Immature natural killer cell (primary cell): ENCODE data around the gene GALNT7. TPM values are rescaled to one million over a fixed set of nuclear protein-coding genes. Genes with fewer than 3 reads are reported as not detected.

Experiments
- DNase-seq, 3 donors: peaks; one replicate each; pipeline ENCODE4 v3.0.0; 2022; ENCODE audit warnings: mixed read lengths in 1 of 3
- H3K27ac Mint-ChIP-seq, 6 donors: one replicate each; pipeline ENCODE4 v1.8.0; 2020; ENCODE audit warnings: mixed read lengths in 6 of 6, mild to moderate bottlenecking in 5 of 6, inconsistent platforms in 4 of 6, moderate library complexity in 3 of 6
- H3K27me3 Mint-ChIP-seq, 3 donors: one replicate each; pipeline ENCODE4 v1.8.0; 2020 to 2021; ENCODE audit warnings: low read depth in 3 of 3, mild to moderate bottlenecking in 3 of 3, mixed read lengths in 3 of 3, moderate library complexity in 3 of 3, inconsistent platforms in 1 of 3
- H3K36me3 Mint-ChIP-seq, 3 donors: one replicate each; pipeline ENCODE4 v1.8.0; 2020; ENCODE audit warnings: mixed read lengths in 3 of 3, inconsistent platforms in 2 of 3, mild to moderate bottlenecking in 2 of 3
- H3K4me1 Mint-ChIP-seq, 2 donors: one replicate each; pipeline ENCODE4 v1.8.0; 2020; ENCODE audit warnings: inconsistent platforms in 2 of 2, mild to moderate bottlenecking in 2 of 2, mixed read lengths in 2 of 2, moderate library complexity in 1 of 2
- H3K4me3 Mint-ChIP-seq, 5 donors: one replicate each; pipeline ENCODE4 v1.8.0; 2020; ENCODE audit warnings: mild to moderate bottlenecking in 5 of 5, mixed read lengths in 5 of 5, inconsistent platforms in 3 of 5, moderate library complexity in 3 of 5
- H3K9me3 Mint-ChIP-seq, 6 donors: one replicate each; pipeline ENCODE4 v1.8.0; 2020; ENCODE audit warnings: mild to moderate bottlenecking in 6 of 6, mixed read lengths in 6 of 6, inconsistent platforms in 4 of 6, moderate library complexity in 3 of 6
- polyA plus RNA-seq, 3 donors: library from polyadenylated mRNA; unstranded; fragments of 300-500 nt; fragmentation: Illumina TruSeq; gene quantifications; one replicate each; pipeline ENCODE4 v1.2.3, GENCODE V29; 2021

Gene GALNT7
- polyA plus RNA-seq, 3 donors from 2014 or later: 6.8 to 9.9 (median 6.9) TPM

- H3K27ac Mint-ChIP-seq: no peak overlapping the region
- peak; percentile 25 to 40 (median 31) for DNase-seq
- peaks cover 0 to 4% (median 0%) of the 10 kb centered on the region in 3 donors for H3K36me3 Mint-ChIP-seq
- no peaks in the 10 kb centered on the region for H3K9me3 Mint-ChIP-seq
- no peaks in the 10 kb centered on the region for H3K27me3 Mint-ChIP-seq
- peaks cover 0 to 2% of the 10 kb centered on the region in 2 donors for H3K4me1 Mint-ChIP-seq
- H3K4me3 Mint-ChIP-seq: no peak overlapping the region
Observed at GRCh38 chr4:173257732-173258717, 89.4 kb downstream of the GALNT7 start.

- no peak overlapping the region for H3K4me3 Mint-ChIP-seq
- H3K4me1 Mint-ChIP-seq: peaks cover under 1 to 2% of the 10 kb centered on the region in 2 donors
- H3K27me3 Mint-ChIP-seq: no peaks in the 10 kb centered on the region
- H3K27ac Mint-ChIP-seq: no peak overlapping the region
- no peaks in the 10 kb centered on the region for H3K9me3 Mint-ChIP-seq
- no peak for DNase-seq
- H3K36me3 Mint-ChIP-seq: no peaks in the 10 kb centered on the region
Observed at GRCh38 chr4:173258866-173259265, 90.3 kb downstream of the GALNT7 start.

GRCh38 chr4:173259310-173259709, 90.7 kb downstream of the GALNT7 start:
- no peak for DNase-seq
- Mint-ChIP-seq H3K27me3 (no peaks in the 10 kb centered on the region), H3K27ac (no peak overlapping the region)

GRCh38 chr4:173261052-173261451, 92.4 kb downstream of the GALNT7 start:
- Mint-ChIP-seq H3K27ac (no peak overlapping the region), H3K9me3 (no peaks in the 10 kb centered on the region), H3K27me3 (no peaks in the 10 kb centered on the region), H3K4me3 (no peak overlapping the region), H3K4me1 (peaks cover 19 to 23% of the 10 kb centered on the region in 2 donors), H3K36me3 (no peaks in the 10 kb centered on the region)
- DNase-seq: no peak

More at GRCh38 chr4:173259310-173259709, 90.7 kb downstream of the GALNT7 start:
- H3K9me3 Mint-ChIP-seq: no peaks in the 10 kb centered on the region
- no peak overlapping the region for H3K4me3 Mint-ChIP-seq
- no peaks in the 10 kb centered on the region for H3K36me3 Mint-ChIP-seq
- H3K4me1 Mint-ChIP-seq: peaks cover 5 to 7% of the 10 kb centered on the region in 2 donors

- Mint-ChIP-seq H3K4me1 (peaks cover 25 to 36% of the 10 kb centered on the region in 2 donors), H3K27ac (no peak overlapping the region), H3K27me3 (no peaks in the 10 kb centered on the region), H3K9me3 (no peaks in the 10 kb centered on the region), H3K36me3 (no peaks in the 10 kb centered on the region), H3K4me3 (no peak overlapping the region)
- no peak for DNase-seq
Observed at GRCh38 chr4:173262375-173262774, 93.8 kb downstream of the GALNT7 start.

GRCh38 chr4:173264245-173264644, 95.6 kb downstream of the GALNT7 start:
- Mint-ChIP-seq H3K4me1 (peaks cover 36 to 50% of the 10 kb centered on the region in 2 donors), H3K4me3 (peak overlapping the region in 4 of 5 donors; percentile 8 to 32 (median 21)), H3K9me3 (no peaks in the 10 kb centered on the region), H3K27me3 (no peaks in the 10 kb centered on the region), H3K27ac (peak overlapping the region in 1 of 6 donors; percentile 18), H3K36me3 (no peaks in the 10 kb centered on the region)
- DNase-seq: no peak

- no peaks in the 10 kb centered on the region for H3K9me3 Mint-ChIP-seq
Observed at GRCh38 chr4:173264684-173265185, 96.1 kb downstream of the GALNT7 start.

GRCh38 chr4:173265751-173266150, 97.1 kb downstream of the GALNT7 start:
- H3K27me3 Mint-ChIP-seq: no peaks in the 10 kb centered on the region
- H3K9me3 Mint-ChIP-seq: no peaks in the 10 kb centered on the region
- peak overlapping the region in 1 of 6 donors; percentile 56 for H3K27ac Mint-ChIP-seq
- no peak overlapping the region for H3K4me3 Mint-ChIP-seq
- H3K36me3 Mint-ChIP-seq: no peaks in the 10 kb centered on the region
- peaks cover 38 to 57% of the 10 kb centered on the region in 2 donors for H3K4me1 Mint-ChIP-seq
- no peak for DNase-seq

More at GRCh38 chr4:173264684-173265185, 96.1 kb downstream of the GALNT7 start:
- H3K4me3 Mint-ChIP-seq: peak overlapping the region in 4 of 5 donors; percentile 8 to 32 (median 22)
- peaks cover 38 to 55% of the 10 kb centered on the region in 2 donors for H3K4me1 Mint-ChIP-seq
- no peaks in the 10 kb centered on the region for H3K36me3 Mint-ChIP-seq
- H3K27me3 Mint-ChIP-seq: no peaks in the 10 kb centered on the region
- DNase-seq: no peak
- peak overlapping the region in 2 of 6 donors; percentile 5 to 25 for H3K27ac Mint-ChIP-seq

GRCh38 chr4:173267711-173268110, 99.1 kb downstream of the GALNT7 start:
- Mint-ChIP-seq H3K4me3 (peak overlapping the region in 4 of 5 donors; percentile 0 to 28 (median 13)), H3K9me3 (no peaks in the 10 kb centered on the region), H3K27ac (peak overlapping the region in 4 of 6 donors; percentile 2 to 31 (median 16)), H3K36me3 (peaks cover 0 to 4% (median 0%) of the 10 kb centered on the region in 3 donors), H3K27me3 (no peaks in the 10 kb centered on the region), H3K4me1 (peaks cover 38 to 61% of the 10 kb centered on the region in 2 donors)
- no peak for DNase-seq

GRCh38 chr4:173269280-173269679, 100.7 kb downstream of the GALNT7 start:
- Mint-ChIP-seq H3K9me3 (no peaks in the 10 kb centered on the region), H3K27me3 (no peaks in the 10 kb centered on the region), H3K4me1 (peaks cover 33 to 55% of the 10 kb centered on the region in 2 donors), H3K4me3 (peak overlapping the region in 1 of 5 donors; percentile 30), H3K36me3 (peaks cover 0 to 7% (median 3%) of the 10 kb centered on the region in 3 donors), H3K27ac (peak overlapping the region in 1 of 6 donors; percentile 37)
- no peak for DNase-seq

- DNase-seq: no peak
- H3K9me3 Mint-ChIP-seq: no peaks in the 10 kb centered on the region
- H3K36me3 Mint-ChIP-seq: peaks cover 3 to 7% (median 7%) of the 10 kb centered on the region in 3 donors
- no peak overlapping the region for H3K4me3 Mint-ChIP-seq
- no peaks in the 10 kb centered on the region for H3K27me3 Mint-ChIP-seq
- H3K4me1 Mint-ChIP-seq: peaks cover 30 to 51% of the 10 kb centered on the region in 2 donors
- no peak overlapping the region for H3K27ac Mint-ChIP-seq
Observed at GRCh38 chr4:173270312-173271027, 101.9 kb downstream of the GALNT7 start.

- Mint-ChIP-seq H3K9me3 (no peaks in the 10 kb centered on the region), H3K27ac (no peak overlapping the region), H3K36me3 (peaks cover 3 to 7% (median 7%) of the 10 kb centered on the region in 3 donors), H3K27me3 (no peaks in the 10 kb centered on the region), H3K4me3 (no peak overlapping the region), H3K4me1 (peaks cover 19 to 34% of the 10 kb centered on the region in 2 donors)
- DNase-seq: no peak
Observed at GRCh38 chr4:173272314-173272713, 103.7 kb downstream of the GALNT7 start.

GRCh38 chr4:173272996-173273395, 104.4 kb downstream of the GALNT7 start:
- H3K4me1 Mint-ChIP-seq: peaks cover 13 to 27% of the 10 kb centered on the region in 2 donors
- no peaks in the 10 kb centered on the region for H3K27me3 Mint-ChIP-seq
- peaks cover 3 to 7% (median 7%) of the 10 kb centered on the region in 3 donors for H3K36me3 Mint-ChIP-seq
- H3K27ac Mint-ChIP-seq: no peak overlapping the region
- no peak for DNase-seq
- H3K4me3 Mint-ChIP-seq: no peak overlapping the region
- no peaks in the 10 kb centered on the region for H3K9me3 Mint-ChIP-seq
